Calu3 (cell line): ENCODE results near the gene HAS3. TPM values are rescaled to one million over a fixed set of nuclear protein-coding genes. Genes with fewer than 3 reads are reported as not detected.
"Not testable (repeated sequence)": the region's sequence is repeated elsewhere in the genome, so short reads cannot be mapped to it uniquely, and the experiment has no call there.

ENCODE experiments used
- BruUV-seq: library from RNA; stranded (reverse); fragments of 400-500 nt; replicated peaks from 2 replicates; lab custom pipeline; 2021; lab: Mats Ljungman, UMichigan
- CTCF ChIA-PET: fragments of 300-600 bp; sonication (Branson Sonifier 250); formaldehyde crosslinking; loops from one replicate; lab custom pipeline; 2022; ENCODE audit warnings: antibody characterized with exemption; lab: Charles Lee
- DNase-seq: peaks from one replicate; pipeline ENCODE4 v3.0.0; 2022
- H3K27ac Mint-ChIP-seq: one replicate; pipeline ENCODE4 v1.8.0; 2022; ENCODE audit warnings: mixed read lengths; ENCODE audit not compliant: unreplicated experiment
- H3K27me3 Mint-ChIP-seq: one replicate; pipeline ENCODE4 v1.8.0; 2022; ENCODE audit warnings: mixed read lengths; ENCODE audit not compliant: unreplicated experiment
- H3K36me3 Mint-ChIP-seq: one replicate; pipeline ENCODE4 v1.8.0; 2022; ENCODE audit warnings: mild to moderate bottlenecking, moderate library complexity, mixed read lengths; ENCODE audit not compliant: insufficient read depth, unreplicated experiment
- H3K4me1 Mint-ChIP-seq: one replicate; pipeline ENCODE4 v1.8.0; 2022; ENCODE audit warnings: mild to moderate bottlenecking, low read depth, mixed read lengths; ENCODE audit not compliant: unreplicated experiment
- H3K4me3 Mint-ChIP-seq: one replicate; pipeline ENCODE4 v1.8.0; 2022; ENCODE audit warnings: mild to moderate bottlenecking, low read depth, moderate library complexity, mixed read lengths; ENCODE audit not compliant: unreplicated experiment
- H3K9me3 Mint-ChIP-seq: one replicate; pipeline ENCODE4 v1.8.0; 2022; ENCODE audit warnings: low read depth, mixed read lengths; ENCODE audit not compliant: unreplicated experiment
- CTCF ChIP-seq: fragments of 200-600 bp; IDR thresholded peaks from one replicate; pipeline ENCODE4 v1.8.0; 2022; ENCODE audit warnings: antibody characterized with exemption; ENCODE audit not compliant: unreplicated experiment
- intact Hi-C: fragments of 100-400 bp; cut with micrococcal nuclease; formaldehyde crosslinking; loops from one replicate; pipeline ENCODE4 v1.10.0; 2022; ENCODE audit not compliant: unreplicated experiment
- total RNA-seq: library from RNA; stranded (reverse); gene quantifications from 2 replicates; pipeline ENCODE4 v1.2.3, GENCODE V29; 2022

Gene HAS3
- total RNA-seq, 1 experiment from 2014 or later = 33.2 TPM

- Mint-ChIP-seq H3K27me3 (no peaks in the 10 kb centered on the region), H3K27ac (no peak overlapping the region), H3K36me3 (peaks cover 66% of the 10 kb centered on the region), H3K4me3 (no peak overlapping the region), H3K4me1 (no peaks in the 10 kb centered on the region), H3K9me3 (no peaks in the 10 kb centered on the region)
- BruUV-seq = no TSS peak
- intact Hi-C loops = no loop called here
- no peak for DNase-seq
- CTCF ChIA-PET = interaction anchor here (0.7 kb wide), 1 partner anchor 19 kb away, joined by 3 read pairs; no protein-coding TSS in a partner anchor
- TF ChIP-seq CTCF = no peak
Observed at GRCh38 chr16:69145658-69146057, 40.2 kb downstream of the HAS3 start.

- H3K4me1 Mint-ChIP-seq, BruUV-seq, H3K4me3 Mint-ChIP-seq, H3K27me3 Mint-ChIP-seq, H3K27ac Mint-ChIP-seq, H3K9me3 Mint-ChIP-seq, DNase-seq: not testable (repeated sequence)
- H3K36me3 Mint-ChIP-seq = peaks cover 79% of the 10 kb centered on the region
- CTCF ChIA-PET = interaction anchor here (0.6 to 1.6 kb wide), 8 partner anchors 12 to 179 kb away, joined by 3 to 12 read pairs (median 4); no protein-coding TSS in a partner anchor
- intact Hi-C loops = loop anchor here (1.0 kb wide), 1 partner anchor 138 kb away; no protein-coding TSS in a partner anchor
Observed at GRCh38 chr16:69149621-69150020, 44.2 kb downstream of the HAS3 start.

GRCh38 chr16:69150146-69150865, 44.9 kb downstream of the HAS3 start:
- Mint-ChIP-seq H3K4me3 (no peak overlapping the region), H3K36me3 (peaks cover 82% of the 10 kb centered on the region), H3K9me3 (no peaks in the 10 kb centered on the region), H3K4me1 (no peaks in the 10 kb centered on the region), H3K27me3 (no peaks in the 10 kb centered on the region), H3K27ac (no peak overlapping the region)
- no TSS peak for BruUV-seq
- CTCF ChIA-PET = interaction anchor here (0.8 to 1.6 kb wide), 9 partner anchors 11 to 178 kb away, joined by 3 to 12 read pairs (median 3); no protein-coding TSS in a partner anchor
- intact Hi-C loops = loop anchor here (1.0 kb wide), 1 partner anchor 137 kb away; no protein-coding TSS in a partner anchor
- peak; percentile 68 for DNase-seq
- TF ChIP-seq CTCF = peak; percentile 61

DNA sequence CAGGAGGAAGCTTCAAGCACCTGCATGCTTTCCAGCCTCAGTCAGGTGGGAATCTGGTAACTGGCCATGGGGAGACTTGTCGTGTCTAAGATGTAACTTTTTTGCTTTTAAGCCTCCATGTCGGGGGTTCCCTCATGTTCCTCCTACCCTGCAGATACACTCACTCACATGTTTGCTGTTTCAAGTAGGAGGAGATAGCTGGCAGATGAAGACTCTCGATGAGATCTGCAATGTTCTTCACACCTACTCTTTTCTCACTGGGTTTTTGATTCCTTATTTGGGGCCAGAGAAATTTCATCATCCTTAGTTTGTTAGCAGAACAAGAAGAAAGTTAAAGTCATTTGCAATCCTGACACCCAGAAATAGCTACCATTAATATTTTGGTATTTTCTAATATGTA, 51.7 kb downstream of the HAS3 start:
- Mint-ChIP-seq H3K4me1 (no peaks in the 10 kb centered on the region), H3K36me3 (peaks cover 91% of the 10 kb centered on the region), H3K27me3 (no peaks in the 10 kb centered on the region), H3K27ac (no peak overlapping the region), H3K4me3 (no peak overlapping the region), H3K9me3 (no peaks in the 10 kb centered on the region)
- no peak for DNase-seq
- no peak for TF ChIP-seq CTCF
- intact Hi-C loops = no loop called here
- no TSS peak for BruUV-seq
- CTCF ChIA-PET = interaction anchor here (0.5 to 1.1 kb wide), 3 partner anchors 16 to 525 kb away, joined by 3 to 9 read pairs (median 3); no protein-coding TSS in a partner anchor
